HCT116 (cell line): ENCODE data around the gene ACP7. TPM values are rescaled to one million over a fixed set of nuclear protein-coding genes. Genes with fewer than 3 reads are reported as not detected.

Source experiments
- ATAC-seq: fragments of 200-7000 bp; cut with Tn5 transposase; 2 replicates; pipeline ENCODE4 v1.9.1; 2020; ENCODE audit warnings: mild to moderate bottlenecking, moderate library complexity
- BruUV-seq: library from RNA; stranded (reverse); fragments of 400-500 nt; replicated peaks from 2 replicates; lab custom pipeline; 2021; lab: Mats Ljungman, UMichigan
- CTCF ChIA-PET: fragments of 300-600 bp; sonication (Branson Sonifier 250); formaldehyde crosslinking; loops from one replicate; lab custom pipeline; 2021; ENCODE audit warnings: antibody characterized with exemption; lab: Charles Lee
- POLR2A ChIA-PET: fragments of 300-600, 350-600 bp; sonication (Branson Sonifier 250); formaldehyde crosslinking; loops from one replicate; lab custom pipeline; 2021; ENCODE audit warnings: antibody characterized with exemption; lab: Charles Lee
- RAD21 ChIA-PET, 2 experiments: fragments of 300-600 bp; sonication (Branson Sonifier 250); formaldehyde crosslinking; loops; one replicate each; lab custom pipeline; 2023; ENCODE audit warnings: low total read pairs in 2 of 2; ENCODE audit not compliant: uncharacterized antibody in 2 of 2, unreplicated experiment in 2 of 2, low non-redundant PET in 1 of 2; lab: Charles Lee
- DNase-seq: peaks from one replicate; pipeline ENCODE4 v3.0.0-alpha.2; 2010; ENCODE audit warnings: low read depth, low spot score
- H2AFZ ChIP-seq: fragments of 200-600 bp; shearing (Covaris generic), sonication (generic); 2 replicates; pipeline ENCODE4 v1.6.1; 2017; ENCODE audit warnings: low read depth, mixed run types, mixed read lengths, antibody characterized with exemption, low read length; ENCODE audit not compliant: poor library complexity, severe bottlenecking
- H3K27ac ChIP-seq: 2 replicates; pipeline ENCODE4 v1.5.1; 2012; ENCODE audit warnings: low read depth, low read length
- H3K27me3 ChIP-seq: fragments of 200-600 bp; sonication (generic); 2 replicates; pipeline ENCODE4 v1.6.1; 2016; ENCODE audit warnings: mixed run types, low read length, mixed read lengths; ENCODE audit not compliant: insufficient read depth
- H3K36me3 ChIP-seq, 2 experiments: fragments of 200-500 bp in 1 of 2; fragments of 200-600 bp in 1 of 2; sonication (Bioruptor generic) in 1 of 2; sonication (generic) in 1 of 2; 2 replicates each; pipeline versions ENCODE4 v1.5.1 to v1.6.1; 2014 to 2016; ENCODE audit warnings: low read length in 2 of 2, inconsistent platforms in 1 of 2, mixed read lengths in 1 of 2, mixed run types in 1 of 2; ENCODE audit not compliant: insufficient read depth in 2 of 2, control insufficient read depth in 1 of 2
- H3K4me1 ChIP-seq, 2 experiments: fragments of 200-600 bp in 1 of 2; sonication (generic) in 1 of 2; 2 replicates each; pipeline versions ENCODE4 v1.5.1 to v1.6.1; 2012 to 2017; ENCODE audit warnings: low read length in 2 of 2, inconsistent platforms in 1 of 2, mild to moderate bottlenecking in 1 of 2, mixed read lengths in 1 of 2, mixed run types in 1 of 2, moderate library complexity in 1 of 2; ENCODE audit not compliant: insufficient read depth in 2 of 2, control insufficient read depth in 1 of 2
- H3K4me2 ChIP-seq: fragments of 200-600 bp; sonication (generic); 2 replicates; pipeline ENCODE4 v1.6.1; 2017; ENCODE audit warnings: mixed run types, low read length, mixed read lengths
- H3K4me3 ChIP-seq, 2 experiments: fragments of 200-600 bp in 1 of 2; sonication (generic) in 1 of 2; replicated peaks in 1 of 2; 2 replicates each; pipeline ENCODE4 v1.5.1; 2011 to 2016; ENCODE audit warnings: low read length in 2 of 2, control low read depth in 1 of 2, low read depth in 1 of 2, mild to moderate bottlenecking in 1 of 2, mixed read lengths in 1 of 2, mixed run types in 1 of 2
- H3K79me2 ChIP-seq: fragments of 200-600 bp; sonication (generic); 2 replicates; pipeline ENCODE4 v1.6.1; 2017; ENCODE audit warnings: mild to moderate bottlenecking, mixed run types, low read length, moderate library complexity, mixed read lengths; ENCODE audit not compliant: insufficient read depth
- H3K9ac ChIP-seq: fragments of 200-600 bp; sonication (generic); 2 replicates; pipeline ENCODE4 v1.6.1; 2016; ENCODE audit warnings: low read length, mixed read lengths
- H3K9me2 ChIP-seq: fragments of 200-600 bp; sonication (generic), shearing (Covaris generic); 2 replicates; pipeline ENCODE4 v1.6.1; 2017; ENCODE audit warnings: mixed run types, mild to moderate bottlenecking, moderate library complexity; ENCODE audit not compliant: insufficient read depth
- H3K9me3 ChIP-seq, 2 experiments: fragments of 200-500 bp in 1 of 2; fragments of 200-600 bp in 1 of 2; sonication (Bioruptor generic) in 1 of 2; sonication (generic) in 1 of 2; 2 replicates each; pipeline ENCODE4 v1.6.1; 2014 to 2017; ENCODE audit warnings: low read length in 2 of 2, mixed read lengths in 2 of 2, inconsistent platforms in 1 of 2, low read depth in 1 of 2, mild to moderate bottlenecking in 1 of 2, mixed run types in 1 of 2, moderate library complexity in 1 of 2; ENCODE audit not compliant: control insufficient read depth in 1 of 2, insufficient read depth in 1 of 2
- H4K20me1 ChIP-seq: fragments of 200-600 bp; sonication (generic), shearing (Covaris generic); 2 replicates; pipeline ENCODE4 v1.6.1; 2017; ENCODE audit warnings: mixed run types, mild to moderate bottlenecking, moderate library complexity; ENCODE audit not compliant: insufficient read depth
- ATF3 ChIP-seq: IDR thresholded peaks from 2 replicates; pipeline ENCODE4 v1.6.1; 2012
- CBX3 ChIP-seq: IDR thresholded peaks from 2 replicates; pipeline ENCODE4 v1.6.1; 2012; ENCODE audit warnings: low read depth
- EGR1 ChIP-seq: IDR thresholded peaks from 2 replicates; pipeline ENCODE4 v1.6.1; 2012; ENCODE audit warnings: low read depth
- ELF1 ChIP-seq: IDR thresholded peaks from 2 replicates; pipeline ENCODE4 v1.6.1; 2012; ENCODE audit warnings: low read depth, borderline replicate concordance
- EZH2phosphoT487 ChIP-seq: fragments of 200-600 bp; IDR thresholded peaks from 2 replicates; pipeline ENCODE4 v1.6.1; 2018; ENCODE audit warnings: antibody characterized with exemption, borderline replicate concordance
- FOSL1 ChIP-seq: IDR thresholded peaks from 2 replicates; pipeline ENCODE4 v1.6.1; 2012; ENCODE audit warnings: low read depth
- MAX ChIP-seq: IDR thresholded peaks from 2 replicates; pipeline ENCODE4 v1.6.1; 2012
- POLR2A ChIP-seq: IDR thresholded peaks from 2 replicates; pipeline ENCODE4 v1.7.0; 2011; ENCODE audit warnings: borderline replicate concordance; ENCODE audit not compliant: insufficient read depth, insufficient read length; ENCODE audit errors: extremely low read depth
- SIN3A ChIP-seq: IDR thresholded peaks from 2 replicates; pipeline ENCODE4 v1.6.1; 2012; ENCODE audit warnings: low read depth
- SP1 ChIP-seq: IDR thresholded peaks from 2 replicates; pipeline ENCODE4 v1.6.1; 2012; ENCODE audit warnings: low read depth
- YY1 ChIP-seq: IDR thresholded peaks from 2 replicates; pipeline ENCODE4 v1.6.1; 2011; ENCODE audit warnings: low read length, low read depth, moderate library complexity, mild to moderate bottlenecking; ENCODE audit not compliant: insufficient replicate concordance; ENCODE audit errors: extremely low read depth
- intact Hi-C: fragments of 100-400 bp; cut with micrococcal nuclease; formaldehyde crosslinking; loops from 2 replicates; pipeline ENCODE4 v1.10.0; 2022
- total RNA-seq: library from RNA; stranded (reverse); gene quantifications from one replicate; pipeline ENCODE4 v1.2.1, GENCODE V29; 2021; ENCODE audit not compliant: unreplicated experiment

ACP7 gene
- total RNA-seq, 1 experiment from 2014 or later: 4.7 TPM

GRCh38 chr19:39137131-39137530 lies 53.0 kb downstream of the ACP7 start:
- no peak for ATAC-seq
- DNase-seq: no peak
- Histone ChIP-seq H3K9me2 (no peaks in the 10 kb centered on the region), H3K36me3 (no peaks in the 10 kb centered on the region), H3K79me2 (peaks cover 98% of the 10 kb centered on the region), H3K4me1 (peaks cover 11 to 18% of the 10 kb centered on the region in 2 experiments), H2AFZ (no peak overlapping the region), H3K4me2 (no peak overlapping the region; the same call in 1 of the 2 replicates), H3K9me3 (no peaks in the 10 kb centered on the region), H3K9ac (no peak overlapping the region), H4K20me1 (no peaks in the 10 kb centered on the region), H3K27me3 (no peaks in the 10 kb centered on the region), H3K27ac (no peak overlapping the region), H3K4me3 (no peak overlapping the region)
- intact Hi-C loops: no loop called here
- POLR2A ChIA-PET: no interaction called here
- no TSS peak for BruUV-seq
- RAD21 ChIA-PET: no interaction called here
- CTCF ChIA-PET: no interaction called here
- TF ChIP-seq EZH2phosphoT487 (no peak), ATF3 (no peak), SIN3A (no peak), ELF1 (no peak)

GRCh38 chr19:39138221-39139211 lies 54.3 kb downstream of the ACP7 start:
- Histone ChIP-seq H4K20me1 (no peaks in the 10 kb centered on the region), H3K36me3 (no peaks in the 10 kb centered on the region), H3K27ac (no peak overlapping the region), H3K4me1 (peaks cover 11 to 18% of the 10 kb centered on the region in 2 experiments), H3K27me3 (no peaks in the 10 kb centered on the region), H2AFZ (no peak overlapping the region)
- no peak for ATAC-seq
- TF ChIP-seq SP1 (no peak), SIN3A (no peak), CBX3 (no peak), POLR2A (no peak), EZH2phosphoT487 (no peak), FOSL1 (no peak), ATF3 (no peak), MAX (no peak), YY1 (no peak), ELF1 (no peak), EGR1 (no peak)
- TF ChIP-seq, all 23 proteins: peak for 0
- ChIA-PET POLR2A (no interaction called here), RAD21 (no interaction called here), CTCF (no interaction called here)
- peaks cover 97% of the 10 kb centered on the region for H3K79me2 ChIP-seq
- no peaks in the 10 kb centered on the region for H3K9me2 ChIP-seq
- no peaks in the 10 kb centered on the region for H3K9me3 ChIP-seq
- no peak overlapping the region for H3K9ac ChIP-seq
- H3K4me3 ChIP-seq: no peak overlapping the region
- BruUV-seq: no TSS peak
- intact Hi-C loops: no loop called here
- DNase-seq: no peak
- H3K4me2 ChIP-seq: no peak overlapping the region
